Choroid plexus epithelial cell (primary cell): Measurements from ENCODE around the gene CACFD1.

Experiments used
- DNase-seq: peaks from one replicate; pipeline ENCODE4 v3.0.0-alpha.2; 2010; ENCODE audit warnings: low read depth
- H3K4me3 ChIP-seq: 2 replicates; pipeline ENCODE4 v1.5.1; 2011; ENCODE audit warnings: low read depth, mild to moderate bottlenecking, control low read depth, low read length, moderate library complexity
- TF ChIP-seq, protein P1 (sequence below): conservative IDR thresholded peaks from 2 replicates; pipeline ENCODE4 v1.5.1; 2011; ENCODE audit warnings: low read depth, mild to moderate bottlenecking, control low read depth, inconsistent platforms, low read length, moderate library complexity

CACFD1 gene

DNA sequence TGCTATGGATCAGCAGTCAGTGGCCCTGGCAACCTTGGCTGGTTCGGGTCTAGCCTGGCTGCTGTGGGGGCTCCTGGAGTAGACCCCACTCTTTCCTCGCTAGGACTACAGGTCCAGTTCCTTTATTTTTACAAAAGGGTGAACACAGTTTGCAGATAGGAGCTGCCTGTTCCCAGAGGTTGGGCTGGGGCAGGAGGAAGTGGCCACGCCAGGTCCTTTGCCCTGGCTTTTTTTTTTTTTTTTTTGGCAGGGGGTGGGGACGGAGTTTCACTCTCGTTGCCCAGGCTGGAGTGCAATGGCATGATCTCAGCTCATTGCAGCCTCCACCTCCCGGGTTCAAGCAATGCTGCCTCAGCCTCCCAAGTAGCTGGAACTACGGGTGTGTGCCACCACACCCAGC lies 11.2 kb downstream of the CACFD1 start:
- TF ChIP-seq, protein P1, sequence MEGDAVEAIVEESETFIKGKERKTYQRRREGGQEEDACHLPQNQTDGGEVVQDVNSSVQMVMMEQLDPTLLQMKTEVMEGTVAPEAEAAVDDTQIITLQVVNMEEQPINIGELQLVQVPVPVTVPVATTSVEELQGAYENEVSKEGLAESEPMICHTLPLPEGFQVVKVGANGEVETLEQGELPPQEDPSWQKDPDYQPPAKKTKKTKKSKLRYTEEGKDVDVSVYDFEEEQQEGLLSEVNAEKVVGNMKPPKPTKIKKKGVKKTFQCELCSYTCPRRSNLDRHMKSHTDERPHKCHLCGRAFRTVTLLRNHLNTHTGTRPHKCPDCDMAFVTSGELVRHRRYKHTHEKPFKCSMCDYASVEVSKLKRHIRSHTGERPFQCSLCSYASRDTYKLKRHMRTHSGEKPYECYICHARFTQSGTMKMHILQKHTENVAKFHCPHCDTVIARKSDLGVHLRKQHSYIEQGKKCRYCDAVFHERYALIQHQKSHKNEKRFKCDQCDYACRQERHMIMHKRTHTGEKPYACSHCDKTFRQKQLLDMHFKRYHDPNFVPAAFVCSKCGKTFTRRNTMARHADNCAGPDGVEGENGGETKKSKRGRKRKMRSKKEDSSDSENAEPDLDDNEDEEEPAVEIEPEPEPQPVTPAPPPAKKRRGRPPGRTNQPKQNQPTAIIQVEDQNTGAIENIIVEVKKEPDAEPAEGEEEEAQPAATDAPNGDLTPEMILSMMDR, result no peak
- no peak for DNase-seq
- H3K4me3 ChIP-seq, result no peak overlapping the region

DNA sequence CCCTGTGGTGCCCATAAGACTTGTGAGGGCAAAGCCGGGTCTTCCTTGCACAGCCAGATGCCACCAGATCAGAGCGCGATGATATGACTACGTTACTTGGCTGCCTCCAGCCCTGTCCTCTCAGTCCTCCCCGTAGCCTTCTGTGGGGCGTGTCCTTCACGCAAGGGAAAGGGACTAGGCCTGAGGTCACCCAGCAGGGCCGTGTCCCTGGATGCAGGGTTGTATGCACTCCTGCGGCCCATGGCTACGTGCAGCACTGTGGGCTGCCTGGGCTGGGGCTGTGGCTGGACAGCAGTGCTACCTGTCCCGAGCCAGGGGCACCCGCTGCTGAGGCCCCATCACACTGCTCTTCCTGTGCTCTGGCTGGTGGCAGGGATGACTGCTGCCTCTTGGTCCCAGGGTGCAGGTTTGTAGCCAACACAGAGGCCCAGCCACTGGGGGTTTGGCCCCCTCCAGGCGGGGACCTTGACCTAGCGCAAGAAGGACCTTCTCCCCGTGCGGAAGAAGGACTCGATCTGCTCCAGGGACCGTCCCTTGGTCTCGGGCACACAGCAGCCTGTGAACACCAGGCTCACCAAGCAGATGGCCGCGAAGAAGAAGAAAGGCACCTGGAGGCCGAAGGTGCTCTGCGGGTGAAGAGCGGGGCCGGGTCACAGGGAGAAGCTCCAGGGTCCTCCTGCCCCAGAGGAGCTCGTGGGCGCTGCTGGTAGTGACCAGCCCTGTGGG lies 11.9 kb downstream of the CACFD1 start:
- no peak for DNase-seq
- H3K4me3 ChIP-seq, result no peak overlapping the region
- TF ChIP-seq, protein P1, result no peak

DNA sequence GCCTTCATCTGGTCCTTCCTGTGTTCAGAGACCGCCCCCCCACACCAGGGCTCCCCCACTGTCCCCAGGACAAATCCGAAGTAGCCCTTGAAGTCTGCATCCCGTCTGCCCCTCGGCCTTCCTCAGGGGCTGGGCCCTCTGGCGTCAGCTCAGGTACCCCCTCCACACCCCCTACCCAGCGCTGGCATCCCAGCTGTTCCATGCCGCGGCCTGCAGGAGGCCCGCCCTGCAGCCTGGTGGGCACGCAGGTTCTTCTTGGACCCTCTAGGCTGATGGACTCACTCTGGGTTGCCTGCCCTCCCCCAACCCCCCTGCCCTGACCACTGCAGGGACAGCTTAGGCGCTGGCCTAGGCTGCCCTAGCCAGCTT lies 12.5 kb downstream of the CACFD1 start:
- no peak overlapping the region for H3K4me3 ChIP-seq
- DNase-seq, result no peak
- TF ChIP-seq, protein P1, result no peak

DNA sequence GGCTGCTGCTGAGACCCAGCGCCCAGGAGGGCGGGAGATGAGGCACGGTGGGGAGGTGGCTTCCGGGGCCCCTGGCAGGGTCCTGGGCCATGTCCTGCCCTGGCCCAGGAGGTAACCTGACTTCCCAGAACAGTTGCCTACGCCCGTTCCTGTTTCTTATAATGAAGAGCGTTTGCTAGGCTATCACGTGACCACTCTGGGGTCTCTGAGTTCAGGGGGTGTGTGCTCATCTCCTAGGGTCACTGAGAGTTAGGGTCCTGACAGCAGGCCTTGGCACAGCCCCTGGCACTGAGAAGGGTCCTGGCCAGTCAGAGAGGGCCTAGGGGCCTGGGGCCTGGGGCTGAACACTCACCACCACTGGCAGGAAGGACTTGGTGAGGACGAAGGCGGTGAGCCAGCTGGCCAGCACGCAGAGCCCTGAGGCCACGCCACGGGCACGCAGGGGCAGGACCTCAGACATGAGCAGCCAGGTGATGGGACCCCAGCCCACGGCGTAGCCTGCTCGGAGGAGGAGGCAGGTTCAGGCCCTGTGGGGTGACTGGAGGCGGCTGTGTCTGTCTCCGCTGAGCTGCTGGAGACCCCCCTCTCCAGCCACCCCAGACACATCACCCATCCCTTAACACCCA lies 13.1 kb downstream of the CACFD1 start:
- no peak for DNase-seq
- TF ChIP-seq, protein P1, result no peak
- no peak overlapping the region for H3K4me3 ChIP-seq

DNA sequence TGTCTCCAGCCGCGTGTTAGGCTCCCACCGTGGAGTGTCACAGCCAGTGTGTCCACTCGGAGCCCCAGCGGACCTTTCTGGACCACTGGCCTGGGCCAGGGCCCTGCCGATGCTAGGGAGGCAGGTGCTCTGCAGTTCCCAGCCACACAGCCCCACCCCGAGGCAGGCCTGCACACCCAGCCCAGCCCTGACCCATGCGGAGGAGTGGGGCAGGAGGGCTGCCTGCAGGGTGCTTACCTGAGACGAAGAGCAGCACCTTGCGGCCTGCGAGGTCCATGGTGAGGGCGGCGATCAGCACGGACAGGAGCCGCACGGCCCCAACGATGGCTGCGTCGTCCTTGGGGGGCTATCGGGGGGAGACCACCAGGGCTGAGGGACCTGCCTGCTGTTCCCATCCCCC lies 14.0 kb downstream of the CACFD1 start:
- no peak overlapping the region for H3K4me3 ChIP-seq
- TF ChIP-seq, protein P1, result no peak
- DNase-seq, result no peak

DNA sequence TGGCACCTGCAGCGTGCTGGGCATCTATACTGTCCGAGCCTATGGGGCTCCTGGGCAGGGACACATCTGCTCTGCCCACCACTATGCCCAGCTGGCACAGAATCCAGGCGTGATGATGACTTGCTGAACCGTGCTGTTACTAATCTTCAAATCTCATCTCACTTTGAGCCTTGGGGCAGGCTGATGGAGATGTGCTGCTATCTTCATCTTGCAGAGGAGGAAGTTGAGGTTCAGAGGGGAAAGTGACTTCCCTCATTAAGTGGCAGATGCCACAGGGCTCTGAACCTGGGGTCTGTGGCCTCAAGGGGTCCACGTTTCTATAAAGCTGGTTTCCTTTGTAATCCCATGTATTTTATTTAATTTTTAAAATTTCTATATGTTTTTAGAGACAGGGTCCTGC lies 14.4 kb downstream of the CACFD1 start:
- DNase-seq, result no peak
- TF ChIP-seq, protein P1, result no peak
- H3K4me3 ChIP-seq, result no peak overlapping the region

DNA sequence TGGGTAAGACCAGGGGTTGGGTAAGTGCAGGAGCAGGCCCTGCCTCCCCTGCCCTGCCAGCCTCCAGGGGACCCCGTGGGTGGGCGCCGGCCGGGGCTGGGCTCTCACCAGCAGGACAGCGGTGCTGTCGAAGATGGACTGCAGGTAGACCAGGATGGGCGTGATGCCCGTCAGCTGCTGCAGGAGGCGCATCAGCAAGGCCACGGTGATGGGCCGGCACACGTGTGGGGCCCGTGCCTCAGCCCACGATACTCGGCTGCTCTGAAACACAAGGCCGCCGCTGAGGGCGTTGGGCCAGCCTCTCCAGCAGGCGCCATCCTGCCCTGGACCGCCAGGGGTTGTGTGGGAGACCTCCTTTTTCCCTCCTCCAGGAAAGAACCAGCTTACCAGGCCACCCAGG lies 15.1 kb downstream of the CACFD1 start:
- TF ChIP-seq, protein P1, result no peak
- no peak for DNase-seq
- H3K4me3 ChIP-seq, result no peak overlapping the region
